ENCODE measurements around the gene PSMB9. TPM values are rescaled to one million over a fixed set of nuclear protein-coding genes. Genes with fewer than 3 reads are reported as not detected.
"Not testable (repeated sequence)": the region's sequence is repeated elsewhere in the genome, so short reads cannot be mapped to it uniquely, and the experiment has no call there.

The PSMB9 gene
- total RNA-seq (100 to 1,000 TPM; 245 to 255 TPM), polyA plus RNA-seq (597 TPM)

GRCh38 chr6:32853541-32854375, at the start of gene PSMB9, which contains the start of gene TAP1:
Gene PSMB9 (plus strand): TSS chr6:32854192. CDS start chr6:32854230, 38 bp downstream.
Gene TAP1 (minus strand): TSS chr6:32853704. CDS start chr6:32853636, 68 bp downstream.
- H3K9me3 Mint-ChIP-seq = no peaks in the 10 kb centered on the region
- H3K4me3 Mint-ChIP-seq = peak within 1 kb of the TSS; percentile 95 to 100 (median 99)
- peaks cover 21 to 92% (median 48%) of the 10 kb centered on the region in 3 donors for H3K36me3 Mint-ChIP-seq
- Histone ChIP-seq H3K27me3 (ENCODE audit: insufficient read depth, low read length, poor library complexity, severe bottlenecking) (no peaks in the 10 kb centered on the region), H3K36me3 (ENCODE audit: insufficient read depth, low read length) (peaks cover 59% of the 10 kb centered on the region), H3K9me3 (ENCODE audit: low read length) (no peaks in the 10 kb centered on the region), H3K4me1 (ENCODE audit: insufficient read depth, low read length) (peaks cover 68% of the 10 kb centered on the region), H3K4me3 (ENCODE audit: low read length) (peak within 1 kb of the TSS; percentile 90), H3K27ac (ENCODE audit: low read depth, low read length) (peak within 1 kb of the TSS; percentile 97)
- DNase-seq = peak; percentile 93 to 97 (median 94)
- CTCF ChIA-PET = interaction anchor here (0.6 to 7.9 kb wide), 19 partner anchors 8 to 222 kb away, joined by 3 to 295 read pairs (median 4); partner anchors contain the start of genes BRD2, HLA-DMA, HLA-DPB1 and PSMB8
- H3K27me3 Mint-ChIP-seq = no peaks in the 10 kb centered on the region
- POLR2A ChIA-PET = interaction anchor here (0.5 to 5.5 kb wide), 12 partner anchors 12 to 693 kb away, joined by 3 to 350 read pairs (median 4); partner anchors contain the start of genes GPSM3, HLA-DMA, PSMB8 and TAP2
- peak within 1 kb of the TSS; percentile 99 to 100 (median 100) for H3K27ac Mint-ChIP-seq
- H3K4me1 Mint-ChIP-seq = peaks cover 71 to 79% (median 77%) of the 10 kb centered on the region in 3 donors

DNA sequence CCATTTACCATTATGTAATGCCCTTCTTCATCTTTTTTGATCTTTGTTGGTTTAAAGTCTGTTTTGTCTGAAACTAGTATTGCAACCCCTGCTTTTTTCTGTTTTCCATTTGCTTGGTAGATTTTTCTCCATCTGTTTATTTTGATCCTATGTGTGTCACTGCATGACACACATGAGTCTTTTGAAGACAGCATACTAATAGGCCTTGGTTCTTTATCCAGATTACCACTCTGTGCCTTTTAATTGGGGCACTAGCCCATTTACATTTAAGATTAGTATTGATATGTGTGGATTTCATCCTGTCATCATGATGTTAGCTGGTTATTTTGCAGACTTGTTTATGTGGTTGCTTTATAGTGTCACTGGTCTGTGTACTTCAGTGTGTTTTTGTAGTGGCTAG, 48.6 kb upstream of the PSMB9 start:
- H3K27me3 ChIP-seq (ENCODE audit: insufficient read depth, low read length, poor library complexity, severe bottlenecking); H3K4me3 ChIP-seq (ENCODE audit: low read length); H3K9me3 ChIP-seq (ENCODE audit: low read length); H3K4me1 ChIP-seq (ENCODE audit: insufficient read depth, low read length); H3K4me1 Mint-ChIP-seq; H3K27ac ChIP-seq (ENCODE audit: low read depth, low read length); DNase-seq; H3K36me3 ChIP-seq (ENCODE audit: insufficient read depth, low read length); H3K4me3 Mint-ChIP-seq; H3K36me3 Mint-ChIP-seq; H3K27ac Mint-ChIP-seq; POLR2A ChIA-PET; H3K9me3 Mint-ChIP-seq: not testable (repeated sequence)
- CTCF ChIA-PET = interaction anchor here (1.5 kb wide), 1 partner anchor 52 kb away, joined by 3 read pairs; no protein-coding TSS in a partner anchor
- peaks cover 25 to 72% of the 10 kb centered on the region in 2 donors for H3K27me3 Mint-ChIP-seq

DNA sequence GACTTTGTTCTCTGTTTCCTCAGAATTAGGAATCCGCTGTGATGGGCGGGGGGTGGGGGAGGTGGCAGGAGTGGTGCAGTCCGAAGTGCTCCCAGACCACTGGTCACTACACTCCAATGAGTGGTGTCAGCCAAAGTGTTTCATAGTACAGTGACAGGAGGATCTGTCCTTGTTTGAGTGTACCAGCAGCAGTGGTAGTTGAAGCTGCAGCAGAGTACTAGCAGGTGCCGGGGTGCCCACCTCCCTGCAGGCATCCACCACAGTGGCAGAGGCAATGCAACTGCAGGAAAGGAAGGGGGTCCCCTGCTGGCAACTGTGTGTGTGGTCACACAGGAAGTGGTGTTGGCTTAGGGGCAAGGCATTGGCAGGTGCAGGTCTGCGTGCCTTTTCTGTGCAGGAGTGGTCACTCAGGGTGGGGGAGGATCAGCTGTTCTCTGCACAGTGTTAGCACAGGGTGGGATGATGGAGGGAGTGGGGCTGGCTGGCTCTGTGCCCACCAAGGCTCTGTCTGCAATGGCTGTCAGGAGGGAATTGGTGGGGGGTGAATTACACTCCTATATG, 46.9 kb upstream of the PSMB9 start:
- Histone ChIP-seq H3K27ac (ENCODE audit: low read depth, low read length) (no peak overlapping the region), H3K4me3 (ENCODE audit: low read length) (no peak overlapping the region), H3K9me3 (ENCODE audit: low read length) (no peaks in the 10 kb centered on the region), H3K4me1 (ENCODE audit: insufficient read depth, low read length) (no peaks in the 10 kb centered on the region), H3K36me3 (ENCODE audit: insufficient read depth, low read length) (no peaks in the 10 kb centered on the region), H3K27me3 (ENCODE audit: insufficient read depth, low read length, poor library complexity, severe bottlenecking) (no peaks in the 10 kb centered on the region)
- H3K36me3 Mint-ChIP-seq = peaks cover 0 to 5% (median 0%) of the 10 kb centered on the region in 3 donors
- H3K9me3 Mint-ChIP-seq = no peaks in the 10 kb centered on the region
- no peak overlapping the region for H3K4me3 Mint-ChIP-seq
- DNase-seq = no peak
- no peaks in the 10 kb centered on the region for H3K4me1 Mint-ChIP-seq
- ChIA-PET CTCF (no interaction called here), POLR2A (no interaction called here)
- H3K27me3 Mint-ChIP-seq = peaks cover 25 to 59% of the 10 kb centered on the region in 2 donors
- H3K27ac Mint-ChIP-seq = no peak overlapping the region

- H3K4me1 ChIP-seq (ENCODE audit: insufficient read depth, low read length) = no peaks in the 10 kb centered on the region
- Mint-ChIP-seq H3K4me1 (no peaks in the 10 kb centered on the region), H3K27ac (no peak overlapping the region), H3K36me3 (peaks cover 0 to 6% (median 5%) of the 10 kb centered on the region in 3 donors), H3K9me3 (no peaks in the 10 kb centered on the region), H3K4me3 (no peak overlapping the region), H3K27me3 (peaks cover 16 to 43% of the 10 kb centered on the region in 2 donors)
- no peak overlapping the region for H3K4me3 ChIP-seq (ENCODE audit: low read length)
- no peak for DNase-seq
- H3K36me3 ChIP-seq (ENCODE audit: insufficient read depth, low read length) = no peaks in the 10 kb centered on the region
- H3K27me3 ChIP-seq (ENCODE audit: insufficient read depth, low read length, poor library complexity, severe bottlenecking) = no peaks in the 10 kb centered on the region
- H3K27ac ChIP-seq (ENCODE audit: low read depth, low read length) = no peak overlapping the region
- no peaks in the 10 kb centered on the region for H3K9me3 ChIP-seq (ENCODE audit: low read length)
- ChIA-PET POLR2A (no interaction called here), CTCF (interaction anchor here (0.7 kb wide), 1 partner anchor 396 kb away, joined by 3 read pairs; no protein-coding TSS in a partner anchor)
Measured at GRCh38 chr6:32809171-32809570, 44.8 kb upstream of the PSMB9 start.

- no peaks in the 10 kb centered on the region for H3K9me3 Mint-ChIP-seq
- no peak overlapping the region for H3K4me3 ChIP-seq (ENCODE audit: low read length)
- no peaks in the 10 kb centered on the region for H3K9me3 ChIP-seq (ENCODE audit: low read length)
- no peak overlapping the region for H3K27ac ChIP-seq (ENCODE audit: low read depth, low read length)
- POLR2A ChIA-PET = no interaction called here
- H3K4me1 ChIP-seq (ENCODE audit: insufficient read depth, low read length) = no peaks in the 10 kb centered on the region
- no peaks in the 10 kb centered on the region for H3K27me3 ChIP-seq (ENCODE audit: insufficient read depth, low read length, poor library complexity, severe bottlenecking)
- no peak for DNase-seq
- CTCF ChIA-PET = interaction anchor here (1.2 to 1.4 kb wide), 2 partner anchors 16 to 170 kb away, joined by 3 to 5 read pairs; no protein-coding TSS in a partner anchor
- peaks cover 0 to 7% of the 10 kb centered on the region in 2 donors for H3K27me3 Mint-ChIP-seq
- H3K27ac Mint-ChIP-seq = no peak overlapping the region
- H3K4me1 Mint-ChIP-seq = peaks cover 0 to 5% (median 0%) of the 10 kb centered on the region in 3 donors
- H3K36me3 ChIP-seq (ENCODE audit: insufficient read depth, low read length) = no peaks in the 10 kb centered on the region
- peaks cover 0 to 6% (median 0%) of the 10 kb centered on the region in 3 donors for H3K36me3 Mint-ChIP-seq
- H3K4me3 Mint-ChIP-seq = no peak overlapping the region
Measured at GRCh38 chr6:32814145-32814544, 39.8 kb upstream of the PSMB9 start.

DNA sequence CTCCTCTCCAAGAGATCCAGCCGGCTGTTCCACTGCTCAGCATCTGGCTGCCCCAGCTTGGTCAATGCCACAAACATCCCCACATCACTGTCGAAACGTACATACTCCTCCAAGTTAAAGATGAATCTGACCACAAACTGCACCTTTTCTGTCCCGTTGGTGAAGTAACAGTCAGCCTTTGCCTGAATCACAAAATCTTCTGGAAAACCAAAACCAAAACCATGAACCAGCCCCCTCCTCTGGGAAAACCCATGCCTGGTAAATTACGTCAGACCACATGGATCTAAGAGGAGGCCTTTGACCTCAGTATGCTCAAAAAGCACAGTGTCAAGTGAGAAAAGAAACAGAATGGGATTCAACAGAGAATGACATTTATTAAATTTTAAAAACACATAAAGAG, 38.9 kb upstream of the PSMB9 start:
- DNase-seq = no peak
- H3K4me3 Mint-ChIP-seq = peak overlapping the region in 1 of 7 donors; percentile 34
- H3K36me3 Mint-ChIP-seq = peaks cover 0 to 6% (median 0%) of the 10 kb centered on the region in 3 donors
- Histone ChIP-seq H3K4me1 (ENCODE audit: insufficient read depth, low read length) (no peaks in the 10 kb centered on the region), H3K36me3 (ENCODE audit: insufficient read depth, low read length) (no peaks in the 10 kb centered on the region), H3K9me3 (ENCODE audit: low read length) (no peaks in the 10 kb centered on the region), H3K27me3 (ENCODE audit: insufficient read depth, low read length, poor library complexity, severe bottlenecking) (no peaks in the 10 kb centered on the region), H3K4me3 (ENCODE audit: low read length) (no peak overlapping the region), H3K27ac (ENCODE audit: low read depth, low read length) (no peak overlapping the region)
- no peaks in the 10 kb centered on the region for H3K9me3 Mint-ChIP-seq
- H3K4me1 Mint-ChIP-seq = peaks cover 0 to 5% (median 0%) of the 10 kb centered on the region in 3 donors
- peaks cover 0 to 7% of the 10 kb centered on the region in 2 donors for H3K27me3 Mint-ChIP-seq
- no peak overlapping the region for H3K27ac Mint-ChIP-seq
- POLR2A ChIA-PET = no interaction called here
- CTCF ChIA-PET = interaction anchor here (1.4 kb wide), 1 partner anchor 170 kb away, joined by 3 read pairs; no protein-coding TSS in a partner anchor

DNA sequence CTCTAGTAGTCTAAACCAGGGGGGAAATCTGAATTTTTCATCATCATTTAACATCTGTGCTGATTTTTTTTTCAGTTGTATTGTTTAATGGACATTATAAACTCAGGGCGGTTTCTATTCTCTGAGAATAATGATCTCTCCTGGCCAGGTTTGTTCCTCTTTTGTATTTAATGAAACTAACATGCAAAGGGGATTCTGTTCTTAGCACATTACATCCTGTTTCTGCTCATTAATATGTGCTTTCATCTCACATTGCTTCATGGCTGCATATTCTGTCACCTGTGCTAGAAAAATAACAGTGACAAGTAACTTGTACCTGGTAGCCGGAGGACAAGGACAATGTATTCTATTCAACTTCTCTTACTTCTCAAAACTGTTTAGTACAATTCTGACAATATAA, 38.0 kb upstream of the PSMB9 start:
- CTCF ChIA-PET = no interaction called here
- peaks cover 0 to 6% (median 0%) of the 10 kb centered on the region in 3 donors for H3K36me3 Mint-ChIP-seq

More for the DNA sequence above, 38.0 kb upstream of the PSMB9 start:
- no peak overlapping the region for H3K4me3 ChIP-seq (ENCODE audit: low read length)
- POLR2A ChIA-PET = no interaction called here
- H3K27ac ChIP-seq (ENCODE audit: low read depth, low read length) = no peak overlapping the region
- Mint-ChIP-seq H3K27me3 (peaks cover 0 to 4% of the 10 kb centered on the region in 2 donors), H3K4me3 (no peak overlapping the region), H3K4me1 (peaks cover 0 to 5% (median 0%) of the 10 kb centered on the region in 3 donors), H3K27ac (no peak overlapping the region), H3K9me3 (no peaks in the 10 kb centered on the region)
- H3K27me3 ChIP-seq (ENCODE audit: insufficient read depth, low read length, poor library complexity, severe bottlenecking) = no peaks in the 10 kb centered on the region
- H3K9me3 ChIP-seq (ENCODE audit: low read length) = no peaks in the 10 kb centered on the region
- no peaks in the 10 kb centered on the region for H3K36me3 ChIP-seq (ENCODE audit: insufficient read depth, low read length)
- no peaks in the 10 kb centered on the region for H3K4me1 ChIP-seq (ENCODE audit: insufficient read depth, low read length)
- DNase-seq = no peak

All from CD8-positive, alpha-beta memory T cell (primary cell).